Raji (cell line): ENCODE measurements around the gene USO1.

Experiments used
- POLR2A ChIP-seq: IDR thresholded peaks from 2 replicates; pipeline ENCODE4 v1.6.1; 2011; ENCODE audit warnings: low read depth, low read length, control low read depth; ENCODE audit not compliant: insufficient read depth

USO1 gene

GRCh38 chr4:75705198-75705977 is 19.0 kb upstream of the USO1 start:
- no peak for TF ChIP-seq POLR2A

- no peak for TF ChIP-seq POLR2A
Measured at GRCh38 chr4:75708218-75708691, 16.1 kb upstream of the USO1 start.

DNA sequence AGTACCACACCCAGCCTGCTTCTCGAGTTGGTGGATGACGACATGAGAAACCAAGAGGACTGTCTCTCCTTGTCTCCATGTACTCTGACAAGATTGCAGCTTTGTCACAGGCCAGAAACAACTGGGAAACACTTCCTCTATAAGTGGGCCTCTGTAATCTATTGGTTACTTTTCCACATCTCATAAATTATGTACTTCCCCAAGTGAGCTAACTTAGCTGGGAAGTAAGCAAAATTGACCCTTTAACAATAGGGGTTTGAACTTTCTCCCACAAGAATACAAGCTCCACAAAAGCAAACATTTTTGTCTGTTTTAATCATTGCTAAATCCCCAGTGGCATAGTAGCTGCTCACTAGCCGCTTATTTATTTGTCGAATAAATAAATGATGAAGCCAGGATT is 14.1 kb upstream of the USO1 start:
- TF ChIP-seq POLR2A: no peak

DNA sequence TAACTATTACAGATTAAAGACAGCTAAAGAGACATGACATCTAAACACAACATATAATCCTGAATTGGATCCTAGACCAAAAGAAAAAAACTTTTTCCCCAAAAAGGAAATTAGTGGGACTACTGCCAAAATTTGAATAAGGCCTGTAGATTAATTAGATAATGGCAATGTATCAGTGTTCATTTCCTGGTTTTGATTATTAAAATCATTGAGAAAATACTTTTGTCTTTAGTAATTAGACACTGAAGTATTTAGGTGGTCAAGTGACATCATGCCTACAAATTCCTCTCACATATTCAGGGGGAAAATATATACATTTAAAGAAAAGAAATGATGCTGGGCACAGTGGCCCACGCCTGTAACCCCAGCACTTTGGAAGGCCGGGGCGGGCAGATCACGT is 10.4 kb upstream of the USO1 start:
- no peak for TF ChIP-seq POLR2A

- no peak for TF ChIP-seq POLR2A
Measured at GRCh38 chr4:75714704-75715103, 9.7 kb upstream of the USO1 start.

GRCh38 chr4:75715105-75715799 is 9.1 kb upstream of the USO1 start:
- no peak for TF ChIP-seq POLR2A

GRCh38 chr4:75717408-75717807 is 7.0 kb upstream of the USO1 start:
- no peak for TF ChIP-seq POLR2A

DNA sequence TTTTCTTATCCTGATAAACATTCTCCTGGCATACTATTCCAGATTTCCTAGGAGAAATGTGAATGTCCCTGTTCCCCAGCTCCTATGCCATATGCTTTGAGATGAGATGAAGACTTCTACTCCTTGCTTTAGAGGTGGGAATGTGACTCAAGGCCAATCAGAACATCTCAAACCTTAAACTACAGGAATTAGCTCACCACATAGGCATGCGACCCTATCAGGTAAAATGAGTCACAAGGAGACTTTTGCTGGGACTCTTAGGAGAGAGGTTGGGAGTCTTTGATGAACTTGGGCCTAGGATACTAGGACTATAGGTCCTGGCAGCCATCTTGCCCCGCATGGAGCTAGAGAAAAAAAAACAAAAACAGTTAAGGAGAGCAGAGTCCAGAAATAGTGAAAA is 5.8 kb upstream of the USO1 start:
- no peak for TF ChIP-seq POLR2A

DNA sequence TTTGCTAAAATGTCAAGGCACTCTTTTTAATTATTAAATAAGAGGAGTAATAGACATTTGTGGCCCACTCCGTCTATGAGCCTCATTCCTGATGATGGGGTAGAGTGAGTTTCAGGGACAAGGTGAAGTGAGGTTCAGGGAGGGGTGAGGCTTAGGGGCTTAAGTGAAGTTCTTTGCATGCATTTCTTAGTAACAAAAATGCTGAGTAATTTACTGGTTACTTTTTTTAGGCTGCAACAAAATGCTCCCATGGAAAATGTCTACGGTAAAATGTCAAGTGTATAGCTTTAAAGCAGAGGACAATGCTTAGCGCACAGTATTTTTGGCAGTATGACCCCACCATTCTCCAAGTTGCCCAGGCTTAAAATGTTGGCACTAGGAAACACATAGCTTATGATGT is 2.0 kb upstream of the USO1 start:
- TF ChIP-seq POLR2A: no peak

DNA sequence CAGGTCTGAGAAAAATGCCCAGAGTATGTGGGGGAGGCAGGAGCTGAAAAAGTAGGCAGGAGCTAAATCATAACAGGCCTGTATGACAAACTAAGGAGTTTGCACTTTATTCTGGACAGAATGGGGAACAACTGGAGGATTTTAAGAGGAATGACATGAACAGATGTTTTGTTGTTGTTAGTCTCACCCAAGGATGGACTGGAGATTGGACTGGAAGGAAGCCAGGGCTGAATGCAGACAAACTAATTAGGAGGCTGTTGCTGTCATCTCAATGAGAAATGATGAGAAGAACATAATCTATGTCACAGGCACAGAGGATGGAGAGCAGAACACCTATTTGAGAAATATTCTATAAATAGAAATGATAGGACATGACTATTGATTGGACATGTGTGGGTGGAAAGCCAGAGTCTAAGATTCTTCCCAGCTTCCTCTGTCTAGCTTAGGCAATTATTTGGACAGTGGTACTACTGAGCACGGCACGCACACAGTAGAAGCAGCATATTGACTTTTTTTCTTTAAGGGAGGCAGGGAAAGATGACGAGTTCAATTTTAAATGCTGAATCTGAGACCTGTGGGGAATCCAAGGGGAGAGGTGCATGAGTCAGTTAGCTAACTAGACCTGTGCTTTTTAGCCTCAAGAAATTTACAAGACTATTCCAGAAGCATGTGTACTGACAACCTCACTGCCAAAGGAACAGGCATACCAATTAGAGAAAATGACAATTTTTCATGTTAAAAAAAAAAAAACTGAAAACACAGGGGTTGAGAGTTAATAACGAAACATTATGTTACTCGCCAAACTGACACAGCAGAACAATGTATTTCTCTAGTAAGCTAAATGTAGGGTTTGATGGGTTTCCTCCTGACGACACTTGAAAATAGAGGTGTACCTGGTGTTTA is 963 bp upstream of the USO1 start:
- no peak for TF ChIP-seq POLR2A

DNA sequence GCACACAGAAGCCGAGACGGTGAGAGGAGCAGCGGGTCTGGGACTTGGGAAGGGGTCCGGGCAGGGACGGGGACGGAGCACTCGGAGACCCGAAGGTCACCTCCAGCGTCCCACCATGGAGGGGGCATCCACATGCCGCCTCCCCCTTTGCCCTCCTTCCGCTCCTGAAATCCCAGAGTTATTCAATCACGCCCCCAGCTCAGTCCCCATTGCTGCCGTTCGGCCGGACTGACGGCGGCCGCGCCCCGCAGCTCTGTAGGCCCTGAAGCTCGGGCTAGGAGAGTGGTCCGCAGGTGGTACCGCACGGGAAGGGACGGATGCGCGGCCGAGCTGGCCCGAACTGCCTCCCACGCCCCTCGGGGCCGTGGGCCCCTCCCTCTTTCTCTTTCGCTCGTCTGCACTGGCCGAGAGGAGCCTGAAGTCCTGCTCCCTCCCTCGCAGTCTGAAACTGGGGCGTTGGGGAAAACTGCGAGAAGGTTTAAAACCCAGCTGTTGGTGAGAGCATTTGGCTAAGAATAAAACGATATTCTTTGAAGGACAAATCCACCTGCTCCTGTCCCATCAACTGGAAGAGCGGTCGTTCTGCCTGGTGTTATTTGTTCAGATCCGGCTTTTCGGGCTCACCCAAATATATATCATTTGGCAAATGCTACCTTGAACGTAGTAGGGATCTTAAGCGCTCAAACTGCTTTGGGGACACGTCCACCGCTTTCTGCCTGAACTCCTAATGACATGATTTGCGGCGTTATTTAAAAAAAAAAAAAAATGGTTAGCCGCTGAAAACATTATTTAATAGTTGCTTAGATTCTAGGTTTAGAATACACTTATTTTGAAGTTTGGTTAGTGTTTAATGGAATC is 719 bp downstream of the USO1 start:
- TF ChIP-seq POLR2A: no peak; the same call in 1 of the 2 replicates

- no peak for TF ChIP-seq POLR2A
Measured at GRCh38 chr4:75726577-75726976, 2.2 kb downstream of the USO1 start.

- TF ChIP-seq POLR2A: no peak
Measured at GRCh38 chr4:75727073-75727472, 2.7 kb downstream of the USO1 start.

DNA sequence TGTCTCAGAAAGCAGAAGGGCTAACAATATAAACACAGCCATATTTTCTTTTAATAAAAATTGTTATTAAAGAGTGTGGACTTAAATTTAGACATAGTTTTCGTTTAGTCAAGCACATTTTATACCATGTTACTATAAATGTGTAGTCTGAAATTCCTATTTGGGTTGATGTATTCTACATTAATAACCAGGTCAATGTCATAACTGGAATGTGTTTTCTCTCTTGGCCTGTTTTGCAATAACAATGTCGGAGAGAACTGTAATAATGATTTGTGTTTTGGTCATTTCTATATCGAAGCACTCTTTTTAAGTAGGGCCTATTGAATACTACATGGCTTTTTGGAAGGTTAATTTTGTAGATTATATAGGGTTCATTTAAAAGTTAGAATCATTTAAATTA is 5.5 kb downstream of the USO1 start:
- TF ChIP-seq POLR2A: no peak
